C4-2B (cell line): ENCODE results near the gene NUP58.

ENCODE experiments used
- H3K27ac ChIP-seq: fragments of 450-650 bp; 2 replicates; pipeline ENCODE4 v1.5.1; 2017
- CTCF ChIP-seq: fragments of 450-650 bp; conservative IDR thresholded peaks from 2 replicates; pipeline ENCODE4 v1.5.1; 2017; ENCODE audit warnings: mild to moderate bottlenecking
- ZFX ChIP-seq: fragments of 450-650 bp; IDR thresholded peaks from 2 replicates; pipeline ENCODE4 v1.6.1; 2017

Gene NUP58

GRCh38 chr13:25377244-25377962 lies 76.0 kb downstream of the NUP58 start:
- H3K27ac ChIP-seq, result no peak overlapping the region
- TF ChIP-seq CTCF (no peak), ZFX (no peak)

GRCh38 chr13:25378528-25378927 lies 77.1 kb downstream of the NUP58 start:
- no peak overlapping the region for H3K27ac ChIP-seq

GRCh38 chr13:25379011-25379410 lies 77.6 kb downstream of the NUP58 start:
- H3K27ac ChIP-seq, result no peak overlapping the region
- TF ChIP-seq ZFX, result no peak
- no peak for TF ChIP-seq CTCF

More at GRCh38 chr13:25378528-25378927, 77.1 kb downstream of the NUP58 start:
- TF ChIP-seq ZFX, result no peak
- TF ChIP-seq CTCF, result no peak

- H3K27ac ChIP-seq, result no peak overlapping the region
- TF ChIP-seq ZFX (no peak), CTCF (no peak)
Measured at GRCh38 chr13:25380082-25380481, 78.7 kb downstream of the NUP58 start.

- H3K27ac ChIP-seq, result no peak overlapping the region
- TF ChIP-seq ZFX (no peak), CTCF (no peak)
Measured at GRCh38 chr13:25380741-25381324, 79.4 kb downstream of the NUP58 start.

- no peak for TF ChIP-seq ZFX
- no peak overlapping the region for H3K27ac ChIP-seq
Measured at GRCh38 chr13:25384758-25385410, 83.5 kb downstream of the NUP58 start.

GRCh38 chr13:25391932-25392331 lies 90.5 kb downstream of the NUP58 start:
- TF ChIP-seq CTCF (no peak), ZFX (no peak)
- no peak overlapping the region for H3K27ac ChIP-seq
